Cerebellar nuclear complex (tissue), 1 donor: ENCODE data around the gene AP4M1.
A peak's percentile ranks its signal among the peaks of the same experiment; 100 is the strongest.

Experiments
- DNase-seq, 2 experiments: peaks; one replicate each; lab custom pipeline; 2025; lab: John Stamatoyannopoulos, UW

The AP4M1 gene, protein sequence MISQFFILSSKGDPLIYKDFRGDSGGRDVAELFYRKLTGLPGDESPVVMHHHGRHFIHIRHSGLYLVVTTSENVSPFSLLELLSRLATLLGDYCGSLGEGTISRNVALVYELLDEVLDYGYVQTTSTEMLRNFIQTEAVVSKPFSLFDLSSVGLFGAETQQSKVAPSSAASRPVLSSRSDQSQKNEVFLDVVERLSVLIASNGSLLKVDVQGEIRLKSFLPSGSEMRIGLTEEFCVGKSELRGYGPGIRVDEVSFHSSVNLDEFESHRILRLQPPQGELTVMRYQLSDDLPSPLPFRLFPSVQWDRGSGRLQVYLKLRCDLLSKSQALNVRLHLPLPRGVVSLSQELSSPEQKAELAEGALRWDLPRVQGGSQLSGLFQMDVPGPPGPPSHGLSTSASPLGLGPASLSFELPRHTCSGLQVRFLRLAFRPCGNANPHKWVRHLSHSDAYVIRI

DNA sequence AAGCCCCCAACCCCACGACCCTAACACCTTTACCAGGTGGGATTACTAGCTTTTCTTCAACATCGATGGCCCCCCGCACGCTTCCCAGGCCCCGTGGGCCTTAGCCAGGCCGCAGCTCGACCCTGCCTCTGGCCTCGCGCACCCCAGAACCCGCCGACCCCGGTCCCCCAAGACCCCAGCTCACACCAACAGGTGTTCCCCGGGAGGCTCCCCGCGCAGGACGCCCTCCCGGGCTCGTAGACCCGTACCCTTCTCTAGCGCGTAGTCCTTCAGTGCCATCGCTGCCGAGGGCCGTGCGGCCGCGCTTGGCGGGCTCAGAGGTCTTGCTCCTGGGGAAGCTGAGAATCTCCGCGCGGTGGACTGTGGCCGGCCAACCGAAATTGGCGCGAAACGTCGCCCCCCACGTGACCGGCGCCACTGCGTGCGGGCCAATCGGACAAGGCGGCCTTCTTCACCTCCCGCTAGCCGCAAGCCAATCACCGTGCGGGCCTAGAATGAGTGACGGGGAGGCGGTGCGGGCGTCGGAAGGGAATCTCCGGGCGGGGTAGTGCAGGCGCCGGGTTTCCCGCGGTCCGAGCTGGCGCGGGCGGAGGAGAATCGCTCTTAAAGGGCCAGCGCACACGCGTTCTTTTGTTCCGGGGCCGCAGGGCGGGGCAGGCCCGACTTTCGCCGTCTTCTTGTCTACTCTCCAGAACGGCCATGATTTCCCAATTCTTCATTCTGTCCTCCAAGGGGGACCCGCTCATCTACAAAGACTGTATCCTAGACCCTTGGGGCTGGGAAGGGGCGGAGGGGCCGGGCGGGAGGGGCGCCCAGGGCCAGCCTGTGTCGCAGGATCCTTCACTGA, at the start of gene AP4M1, which contains the start of gene MCM7:
AP4M1 (plus strand) TSS at position 628 of the 847 bp plus-strand sequence; CDS start at position 700, 72 bp downstream.
MCM7 (minus strand) TSS at position 382 of the 847 bp plus-strand sequence; CDS start at position 279, 103 bp downstream.
- peak; percentile 89 to 97 for DNase-seq

DNA sequence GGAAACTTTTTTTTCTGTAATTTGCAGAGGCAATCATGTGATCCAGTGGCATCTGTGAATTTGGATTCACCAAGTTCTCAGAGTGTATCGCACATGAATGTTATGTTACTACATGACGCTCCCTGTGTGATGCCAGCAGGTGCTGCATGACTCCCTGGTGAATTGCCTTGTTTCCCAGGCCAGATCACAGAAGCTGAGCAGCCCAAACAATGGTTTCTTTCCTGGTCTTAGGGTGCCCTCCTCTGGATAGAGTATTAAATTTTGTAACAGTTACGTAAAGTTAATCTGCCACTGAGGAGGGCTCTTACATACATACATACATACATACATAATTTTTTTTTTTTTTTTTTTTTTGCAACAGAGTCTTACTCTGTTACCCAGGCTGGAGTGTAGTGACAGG, 48.2 kb upstream of the AP4M1 start:
- no peak for DNase-seq

DNA sequence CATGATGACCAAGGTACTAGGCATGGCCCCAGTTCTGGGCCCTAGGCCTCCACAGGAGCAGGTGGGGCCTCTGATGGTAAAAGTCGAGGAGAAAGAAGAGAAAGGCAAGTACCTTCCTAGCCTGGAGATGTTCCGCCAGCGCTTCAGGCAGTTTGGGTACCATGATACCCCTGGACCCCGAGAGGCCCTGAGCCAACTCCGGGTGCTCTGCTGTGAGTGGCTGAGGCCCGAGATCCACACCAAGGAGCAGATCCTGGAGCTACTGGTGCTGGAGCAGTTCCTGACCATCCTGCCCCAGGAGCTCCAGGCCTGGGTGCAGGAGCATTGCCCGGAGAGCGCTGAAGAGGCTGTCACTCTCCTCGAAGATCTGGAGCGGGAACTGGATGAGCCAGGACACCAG, 44.4 kb upstream of the AP4M1 start:
- no peak for DNase-seq

DNA sequence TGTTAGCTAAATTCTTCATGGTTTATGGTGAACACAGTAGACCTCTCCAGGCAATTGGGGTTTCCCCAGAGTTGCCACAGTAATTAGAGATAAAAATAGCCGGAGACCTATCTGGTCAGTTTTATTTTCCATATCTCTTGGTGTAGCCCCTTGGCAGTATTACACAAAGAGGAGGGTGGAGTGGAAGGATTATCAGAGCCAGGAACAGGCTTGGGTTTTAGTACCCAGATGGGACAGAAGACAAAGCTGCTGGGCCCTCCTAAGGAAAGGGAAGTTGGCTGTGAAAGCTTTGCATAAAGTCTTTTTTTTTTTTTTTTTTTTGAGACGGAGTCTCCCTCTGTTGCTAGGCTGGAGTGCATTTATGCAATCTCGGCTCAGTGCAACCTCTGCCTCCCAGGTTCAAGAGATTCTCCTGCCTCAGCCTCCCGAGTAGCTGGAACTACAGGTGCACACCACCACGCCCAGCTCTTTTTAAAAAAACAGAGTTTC, 42.1 kb upstream of the AP4M1 start:
- DNase-seq: no peak

DNA sequence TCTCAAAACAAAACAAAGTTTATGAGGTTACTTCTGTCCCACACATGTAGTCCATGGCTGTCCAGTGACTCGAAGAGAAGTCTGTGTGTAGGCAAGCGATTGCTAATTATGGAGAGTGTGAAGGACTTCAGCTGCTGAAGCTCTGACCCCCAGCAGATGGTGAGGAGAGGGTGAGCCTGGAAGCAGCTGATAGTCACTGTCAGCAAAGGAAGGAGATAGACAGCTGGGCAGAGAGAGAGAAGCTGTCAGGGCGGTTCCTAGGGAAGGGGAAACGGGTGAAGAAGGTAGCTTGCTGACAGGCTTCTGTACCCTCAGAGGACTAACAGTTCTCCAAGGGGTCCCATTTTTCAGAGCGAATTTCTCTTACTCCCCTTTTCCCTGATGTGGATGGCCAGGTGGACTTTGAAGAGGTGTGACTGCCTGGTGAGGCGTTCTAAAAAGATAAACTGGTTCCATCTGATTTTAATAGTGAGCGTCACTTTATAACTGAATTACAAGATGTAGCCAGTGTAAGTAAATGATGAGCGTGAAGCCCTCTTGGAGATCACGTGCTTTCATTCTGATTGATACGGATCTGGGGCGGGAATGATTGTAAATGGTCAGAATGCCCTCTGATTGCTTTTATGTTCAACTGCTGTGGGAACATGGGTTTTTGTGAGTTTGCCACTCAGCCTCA, 39.8 kb upstream of the AP4M1 start:
- no peak for DNase-seq

DNA sequence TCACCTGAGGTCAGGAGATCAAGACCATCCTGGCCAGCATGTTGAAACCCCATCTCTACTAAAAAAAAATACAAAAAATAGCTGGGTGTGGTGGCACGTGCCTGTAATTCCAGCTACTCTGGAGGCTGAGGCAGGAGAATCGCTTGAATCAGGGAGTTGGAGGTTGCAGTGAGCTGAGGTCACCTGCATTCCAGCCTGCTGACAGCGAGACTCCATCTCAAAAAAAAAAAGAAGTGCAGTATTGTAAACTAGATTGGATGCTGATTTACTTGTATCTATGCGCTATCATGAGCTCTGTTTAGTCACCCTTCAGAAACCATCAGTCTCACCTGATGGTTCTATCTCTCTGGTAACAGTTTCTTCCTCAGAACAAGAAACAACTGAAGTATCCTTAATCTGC, 38.1 kb upstream of the AP4M1 start:
- no peak for DNase-seq

DNA sequence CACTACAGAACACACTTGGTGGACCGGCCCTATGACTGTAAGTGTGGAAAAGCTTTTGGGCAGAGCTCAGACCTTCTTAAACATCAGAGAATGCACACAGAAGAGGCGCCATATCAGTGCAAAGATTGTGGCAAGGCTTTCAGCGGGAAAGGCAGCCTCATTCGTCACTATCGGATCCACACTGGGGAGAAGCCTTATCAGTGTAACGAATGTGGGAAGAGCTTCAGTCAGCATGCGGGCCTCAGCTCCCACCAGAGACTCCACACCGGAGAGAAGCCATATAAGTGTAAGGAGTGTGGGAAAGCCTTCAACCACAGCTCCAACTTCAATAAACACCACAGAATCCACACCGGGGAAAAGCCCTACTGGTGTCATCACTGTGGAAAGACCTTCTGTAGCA, 37.3 kb upstream of the AP4M1 start:
- DNase-seq: no peak

DNA sequence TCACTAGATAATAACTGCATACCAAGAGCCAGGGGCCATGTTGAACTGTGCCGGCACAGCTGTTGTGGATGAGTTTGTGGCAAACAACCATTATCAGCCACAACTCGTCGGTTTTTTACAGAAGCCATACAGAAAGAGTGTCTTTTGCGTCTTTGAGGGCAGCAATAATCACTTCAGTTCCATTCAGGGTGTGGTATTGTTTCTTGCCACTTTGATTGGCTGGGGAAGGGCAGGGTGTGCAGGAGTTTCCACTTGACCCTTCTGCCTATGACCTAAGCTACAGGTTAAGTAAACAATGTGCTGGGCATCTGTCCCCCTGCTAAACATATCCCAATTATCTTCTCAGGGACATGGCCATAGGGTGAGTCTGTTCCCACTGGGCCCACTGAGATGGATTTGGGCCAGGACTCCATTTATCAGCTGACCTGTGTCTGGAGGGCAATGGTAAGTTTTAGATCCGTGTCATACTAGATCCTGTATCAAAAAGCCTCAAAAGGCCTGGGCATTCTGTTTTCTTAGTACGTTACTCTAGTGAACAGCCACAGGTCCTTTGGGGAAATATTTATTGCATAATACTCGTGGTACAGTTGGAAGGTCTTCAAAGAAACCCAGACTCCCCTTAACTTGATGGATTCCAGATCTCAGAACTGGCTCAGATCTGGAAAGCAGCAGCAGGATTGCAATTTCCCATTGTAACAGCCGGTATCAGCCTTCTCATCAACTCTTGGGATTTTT, 35.8 kb upstream of the AP4M1 start:
- no peak for DNase-seq

DNA sequence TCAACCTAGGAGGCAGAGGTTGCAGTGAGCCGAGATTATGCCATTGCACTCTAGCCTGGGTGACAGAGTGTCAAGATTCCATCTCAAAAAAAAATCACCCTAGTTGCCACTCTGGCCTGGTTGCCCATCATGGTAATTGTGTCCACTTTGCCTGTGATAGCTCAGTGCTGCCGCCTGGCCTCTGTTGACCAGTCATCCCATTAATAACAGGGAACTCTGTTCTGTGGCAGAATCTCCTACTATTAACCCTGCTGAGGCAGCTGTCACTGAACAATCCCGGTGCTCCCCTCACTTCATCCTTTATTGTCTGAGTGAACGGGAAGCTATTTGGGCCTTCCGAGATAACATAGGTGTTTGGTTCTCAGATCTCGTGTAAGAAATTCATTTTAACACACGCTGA, 34.5 kb upstream of the AP4M1 start:
- no peak for DNase-seq

DNA sequence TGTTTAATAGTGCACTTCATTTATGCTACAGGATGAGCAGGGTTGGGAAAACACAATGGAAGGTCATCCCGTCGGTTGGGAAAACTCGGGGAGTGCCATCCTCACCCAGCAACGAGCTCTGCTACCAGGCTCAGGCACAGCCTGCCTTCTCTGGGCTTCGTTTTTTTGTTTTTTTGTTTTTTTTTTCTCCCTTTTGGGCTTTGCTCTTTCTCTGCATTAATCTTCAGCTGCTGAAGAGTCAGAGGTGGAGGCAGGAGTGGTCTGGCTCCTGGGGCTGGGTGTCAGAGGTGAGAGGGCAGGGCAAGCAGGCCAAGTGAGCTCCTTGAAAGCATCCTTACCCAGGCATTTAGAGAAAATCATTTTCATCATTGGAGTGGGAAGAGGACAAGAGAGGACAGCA, 31.5 kb upstream of the AP4M1 start:
- DNase-seq: no peak

DNA sequence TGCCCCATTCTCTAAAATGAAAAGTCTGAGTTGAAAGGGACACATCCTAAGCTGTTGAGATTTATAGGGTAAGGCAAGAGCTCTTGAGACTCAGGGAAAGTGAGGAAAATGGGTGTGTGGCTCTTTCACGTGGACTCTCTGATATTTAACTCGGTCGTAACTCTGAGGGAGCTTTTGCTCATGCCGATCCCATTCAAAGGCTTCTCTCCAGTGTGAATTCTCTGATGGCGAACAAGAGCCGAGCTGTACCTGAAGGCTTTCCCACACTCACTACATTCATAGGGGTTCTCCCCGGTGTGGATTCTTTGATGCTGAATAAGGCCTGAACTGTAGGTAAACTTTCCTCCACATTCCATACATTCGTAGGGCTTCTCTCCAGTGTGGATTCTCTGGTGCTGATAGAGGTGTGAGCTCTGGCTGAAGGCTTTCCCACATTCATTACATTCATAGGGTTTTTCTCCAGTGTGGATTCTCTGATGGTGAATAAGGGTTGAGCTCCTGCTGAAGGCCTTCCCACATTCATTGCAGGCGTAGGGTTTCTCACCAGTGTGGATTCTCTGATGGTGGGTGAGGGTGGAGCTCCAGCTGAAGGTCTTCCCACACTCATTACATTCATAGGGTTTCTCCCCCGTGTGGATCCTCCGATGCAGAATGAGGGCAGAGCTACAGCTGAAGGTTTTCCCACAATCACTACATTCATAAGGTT, 30.3 kb upstream of the AP4M1 start:
- no peak for DNase-seq

DNA sequence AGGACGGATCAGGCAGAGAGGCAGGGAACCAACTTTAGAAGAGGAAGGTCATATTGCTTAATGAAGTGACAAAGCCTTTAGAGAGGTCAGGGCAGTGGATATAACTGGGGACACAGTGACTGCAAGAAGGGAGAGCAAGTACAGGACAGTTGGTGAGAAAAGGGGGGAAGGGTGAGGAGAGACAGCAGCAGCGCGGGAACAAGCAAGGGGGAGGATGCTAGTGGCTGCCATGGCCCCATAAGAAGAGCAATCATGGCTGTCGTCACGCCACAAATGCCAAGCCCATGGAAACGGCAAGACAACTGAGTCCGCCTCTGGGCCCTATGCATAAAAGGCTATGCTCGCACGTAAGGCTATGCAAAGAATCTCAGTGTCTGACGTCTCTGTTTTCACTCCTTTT, 29.0 kb upstream of the AP4M1 start:
- no peak for DNase-seq

DNA sequence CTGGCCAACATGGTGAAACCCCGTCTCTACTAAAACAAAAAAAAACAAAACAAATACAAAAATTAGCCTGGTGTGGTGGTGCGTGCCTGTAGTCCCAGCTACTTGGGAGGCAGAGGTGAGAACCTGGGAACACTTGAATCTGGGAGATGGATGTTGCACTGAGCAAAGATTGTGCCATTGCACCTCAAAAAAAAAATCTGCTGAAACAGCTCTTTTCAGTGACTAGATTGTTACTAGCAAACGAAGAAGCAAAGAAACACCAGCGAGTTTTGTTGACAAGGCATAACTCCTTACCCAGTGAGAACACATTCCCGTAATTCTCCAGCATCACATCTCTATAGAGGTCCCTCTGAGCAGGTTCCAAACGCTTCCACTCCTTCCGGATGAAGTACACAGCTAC, 26.6 kb upstream of the AP4M1 start:
- no peak for DNase-seq

DNA sequence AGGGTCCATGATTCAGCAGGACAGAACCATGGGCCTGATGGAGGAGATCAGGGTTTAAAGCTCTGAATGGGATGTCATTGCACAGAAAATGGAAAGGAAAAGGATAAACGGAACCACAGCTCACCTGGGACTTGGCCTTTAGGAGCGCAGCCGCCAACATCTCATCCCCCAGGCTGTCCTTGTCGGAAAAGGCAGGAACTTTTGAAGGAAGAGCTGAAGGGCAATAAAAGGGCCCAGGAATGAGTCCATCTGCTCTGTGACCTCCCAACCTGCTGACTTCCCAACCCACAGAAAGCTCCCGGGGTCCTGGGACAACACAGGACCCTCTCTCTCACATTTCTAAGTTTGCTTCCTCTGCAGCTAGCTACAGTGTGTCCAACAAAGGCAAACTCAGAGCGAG, 26.0 kb upstream of the AP4M1 start:
- no peak for DNase-seq

DNA sequence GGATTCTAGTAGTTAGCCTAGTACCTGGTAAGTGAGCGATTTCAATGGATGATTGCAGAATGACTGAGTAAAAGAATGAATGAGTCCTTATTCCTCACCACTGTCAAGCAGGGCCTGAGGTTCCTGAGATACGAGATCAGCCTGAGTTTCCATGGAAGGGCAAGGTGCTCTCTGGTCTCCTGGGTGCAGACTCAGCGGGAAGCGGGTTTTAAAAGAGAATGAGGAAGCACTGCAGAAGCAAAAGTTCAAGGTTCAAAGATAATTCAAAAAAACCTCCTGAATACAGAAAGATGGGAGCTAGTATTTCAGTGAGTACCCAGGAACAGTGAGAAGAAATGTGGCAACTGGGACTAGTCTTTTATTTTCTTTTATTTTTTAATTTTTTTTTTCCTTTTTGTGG, 24.2 kb upstream of the AP4M1 start:
- DNase-seq: no peak

DNA sequence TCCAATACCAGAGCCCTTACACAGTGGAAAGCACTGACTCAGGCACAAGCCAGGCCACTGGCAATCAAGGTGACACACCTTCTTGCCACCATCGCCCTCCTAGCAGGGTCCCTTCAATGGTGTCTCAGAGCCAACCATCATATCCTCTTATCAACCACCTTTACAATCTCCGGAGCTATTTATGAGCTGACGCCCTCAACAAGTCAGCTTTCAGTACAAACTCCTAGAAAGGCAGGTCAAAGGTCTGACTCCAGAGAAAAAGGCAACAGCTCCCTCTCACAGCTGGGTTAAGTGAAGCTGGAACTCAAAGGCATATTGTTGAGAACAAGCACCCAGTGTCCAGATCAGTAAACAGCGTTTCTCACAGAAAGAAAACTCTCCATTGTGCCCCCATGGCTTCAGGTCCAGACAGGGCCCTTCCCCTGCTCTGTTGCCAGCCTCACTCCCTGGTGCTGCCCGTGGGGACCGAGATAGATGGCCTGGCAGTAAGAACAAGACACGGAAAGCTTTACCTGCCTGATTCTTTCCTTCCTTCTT, 22.4 kb upstream of the AP4M1 start:
- no peak for DNase-seq

DNA sequence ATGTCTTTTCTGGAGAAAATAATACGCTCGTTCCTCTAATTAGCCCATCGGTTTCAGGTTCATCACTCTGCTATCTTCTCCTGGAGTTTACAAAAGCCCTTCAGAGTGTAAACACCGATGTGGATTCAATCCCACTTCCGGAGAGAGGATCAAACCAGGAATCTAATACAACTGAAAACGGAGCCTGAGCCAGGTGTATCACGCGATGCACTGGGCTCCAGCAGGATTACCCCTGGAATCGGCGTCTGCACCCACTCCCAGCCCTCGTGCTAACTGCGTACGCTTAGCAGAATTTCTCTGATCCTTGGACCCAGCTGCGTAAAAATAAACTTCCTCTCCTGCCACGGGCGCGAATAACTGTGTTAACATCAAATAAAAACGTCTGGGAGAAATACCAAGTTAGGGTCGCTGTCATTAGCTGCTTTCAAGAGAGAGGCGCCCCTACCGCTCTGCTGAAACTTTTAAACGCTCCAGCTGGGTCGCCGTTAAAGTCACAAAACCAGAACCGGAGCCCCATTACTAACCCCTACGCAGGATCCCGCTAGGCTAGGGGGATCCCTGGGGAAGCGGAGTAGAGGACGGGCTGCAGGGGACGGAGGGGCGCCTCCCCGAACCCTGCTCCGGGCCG, 20.4 kb upstream of the AP4M1 start:
- DNase-seq: no peak

DNA sequence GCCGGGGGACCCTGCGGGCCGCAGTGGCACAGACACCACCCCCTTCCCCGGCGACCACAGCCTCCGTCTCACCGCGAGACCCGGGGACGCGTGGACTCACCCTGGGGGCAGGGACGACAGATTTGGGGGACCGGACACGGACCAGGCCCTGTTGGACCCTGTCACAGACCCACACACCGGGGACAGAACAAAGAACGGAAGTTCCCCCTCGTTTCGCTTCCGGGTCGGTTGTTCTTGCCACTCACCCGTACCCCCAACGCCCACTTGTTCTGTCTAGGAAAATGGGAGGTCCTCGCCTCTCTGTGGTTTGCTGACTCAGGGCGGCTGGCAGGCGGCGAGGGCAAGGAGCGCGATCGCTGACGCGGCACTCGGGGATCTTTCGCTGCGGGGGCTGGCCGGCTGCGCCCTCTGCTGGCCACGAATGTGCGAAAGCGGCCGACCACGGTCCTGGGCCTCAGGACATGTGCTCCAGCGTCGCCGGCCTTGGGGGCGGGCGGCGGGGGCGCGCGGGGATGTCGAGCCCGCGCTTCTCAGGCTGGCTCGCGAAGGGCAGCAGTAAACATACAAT, 19.8 kb upstream of the AP4M1 start, which contains the start of gene ZNF3:
ZNF3 (minus strand) TSS at position 189 of the 568 bp plus-strand sequence. CDS start 4,366 bp downstream, outside the sequence.
- DNase-seq: peak; percentile 94 to 97

DNA sequence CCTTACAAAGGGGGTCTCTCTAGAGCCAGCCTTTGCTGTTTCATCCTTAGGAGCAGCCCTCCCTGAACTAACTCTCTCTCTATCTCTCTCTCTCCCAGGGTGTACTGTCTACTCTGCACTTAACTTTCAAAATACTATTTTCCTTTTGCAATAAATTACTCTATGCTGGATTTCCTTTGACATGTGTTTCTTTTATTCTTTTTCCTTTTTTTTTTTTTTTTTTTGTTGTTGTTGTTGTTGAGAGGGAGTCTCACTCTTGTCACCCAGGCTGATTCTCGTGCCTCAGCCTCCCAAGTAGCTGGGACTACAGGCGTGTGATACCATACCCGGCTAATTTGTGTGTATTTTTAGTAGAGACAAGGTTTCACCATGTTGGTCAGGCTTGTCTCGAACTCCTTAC, 18.5 kb upstream of the AP4M1 start:
- DNase-seq: no peak

DNA sequence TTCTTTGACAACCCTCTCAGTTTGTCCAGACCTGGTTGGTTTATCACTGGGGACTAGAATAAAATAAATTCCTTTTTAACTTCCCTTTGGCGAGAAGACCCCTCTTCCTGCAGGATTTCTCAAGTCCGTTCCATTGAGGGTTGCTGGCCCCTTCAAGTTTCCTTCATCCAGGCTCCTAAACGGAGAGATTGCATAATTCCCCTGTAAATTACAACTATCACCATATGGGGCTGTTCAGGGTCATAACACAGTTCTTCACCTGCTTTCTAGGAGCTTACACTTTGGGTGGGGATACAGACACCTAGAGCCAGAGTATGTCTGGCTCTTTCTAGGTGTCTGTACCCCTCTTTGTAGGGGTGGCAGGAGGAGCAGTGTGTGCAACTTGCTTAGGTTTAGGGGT, 15.9 kb upstream of the AP4M1 start:
- no peak for DNase-seq
